HCT116 (cell line): ENCODE measurements around the gene GRB7. TPM values are rescaled to one million over a fixed set of nuclear protein-coding genes. Genes with fewer than 3 reads are reported as not detected.

Experiments
- ATAC-seq: fragments of 200-7000 bp; cut with Tn5 transposase; 2 replicates; pipeline ENCODE4 v1.9.1; 2020; ENCODE audit warnings: mild to moderate bottlenecking, moderate library complexity
- BruUV-seq: library from RNA; stranded (reverse); fragments of 400-500 nt; replicated peaks from 2 replicates; lab custom pipeline; 2021; lab: Mats Ljungman, UMichigan
- CTCF ChIA-PET: fragments of 300-600 bp; sonication (Branson Sonifier 250); formaldehyde crosslinking; loops from one replicate; lab custom pipeline; 2021; ENCODE audit warnings: antibody characterized with exemption; lab: Charles Lee
- POLR2A ChIA-PET: fragments of 300-600, 350-600 bp; sonication (Branson Sonifier 250); formaldehyde crosslinking; loops from one replicate; lab custom pipeline; 2021; ENCODE audit warnings: antibody characterized with exemption; lab: Charles Lee
- RAD21 ChIA-PET, 2 experiments: fragments of 300-600 bp; sonication (Branson Sonifier 250); formaldehyde crosslinking; loops; one replicate each; lab custom pipeline; 2023; ENCODE audit warnings: low total read pairs in 2 of 2; ENCODE audit not compliant: uncharacterized antibody in 2 of 2, unreplicated experiment in 2 of 2, low non-redundant PET in 1 of 2; lab: Charles Lee
- DNase-seq: peaks from one replicate; pipeline ENCODE4 v3.0.0-alpha.2; 2010; ENCODE audit warnings: low read depth, low spot score
- H2AFZ ChIP-seq: fragments of 200-600 bp; shearing (Covaris generic), sonication (generic); 2 replicates; pipeline ENCODE4 v1.6.1; 2017; ENCODE audit warnings: low read depth, mixed run types, mixed read lengths, antibody characterized with exemption, low read length; ENCODE audit not compliant: poor library complexity, severe bottlenecking
- H3K27ac ChIP-seq: 2 replicates; pipeline ENCODE4 v1.5.1; 2012; ENCODE audit warnings: low read depth, low read length
- H3K27me3 ChIP-seq: fragments of 200-600 bp; sonication (generic); 2 replicates; pipeline ENCODE4 v1.6.1; 2016; ENCODE audit warnings: mixed run types, low read length, mixed read lengths; ENCODE audit not compliant: insufficient read depth
- H3K36me3 ChIP-seq, 2 experiments: fragments of 200-500 bp in 1 of 2; fragments of 200-600 bp in 1 of 2; sonication (Bioruptor generic) in 1 of 2; sonication (generic) in 1 of 2; 2 replicates each; pipeline versions ENCODE4 v1.5.1 to v1.6.1; 2014 to 2016; ENCODE audit warnings: low read length in 2 of 2, inconsistent platforms in 1 of 2, mixed read lengths in 1 of 2, mixed run types in 1 of 2; ENCODE audit not compliant: insufficient read depth in 2 of 2, control insufficient read depth in 1 of 2
- H3K4me1 ChIP-seq, 2 experiments: fragments of 200-600 bp in 1 of 2; sonication (generic) in 1 of 2; 2 replicates each; pipeline versions ENCODE4 v1.5.1 to v1.6.1; 2012 to 2017; ENCODE audit warnings: low read length in 2 of 2, inconsistent platforms in 1 of 2, mild to moderate bottlenecking in 1 of 2, mixed read lengths in 1 of 2, mixed run types in 1 of 2, moderate library complexity in 1 of 2; ENCODE audit not compliant: insufficient read depth in 2 of 2, control insufficient read depth in 1 of 2
- H3K4me2 ChIP-seq: fragments of 200-600 bp; sonication (generic); 2 replicates; pipeline ENCODE4 v1.6.1; 2017; ENCODE audit warnings: mixed run types, low read length, mixed read lengths
- H3K4me3 ChIP-seq, 2 experiments: fragments of 200-600 bp in 1 of 2; sonication (generic) in 1 of 2; replicated peaks in 1 of 2; 2 replicates each; pipeline ENCODE4 v1.5.1; 2011 to 2016; ENCODE audit warnings: low read length in 2 of 2, control low read depth in 1 of 2, low read depth in 1 of 2, mild to moderate bottlenecking in 1 of 2, mixed read lengths in 1 of 2, mixed run types in 1 of 2
- H3K79me2 ChIP-seq: fragments of 200-600 bp; sonication (generic); 2 replicates; pipeline ENCODE4 v1.6.1; 2017; ENCODE audit warnings: mild to moderate bottlenecking, mixed run types, low read length, moderate library complexity, mixed read lengths; ENCODE audit not compliant: insufficient read depth
- H3K9ac ChIP-seq: fragments of 200-600 bp; sonication (generic); 2 replicates; pipeline ENCODE4 v1.6.1; 2016; ENCODE audit warnings: low read length, mixed read lengths
- H3K9me2 ChIP-seq: fragments of 200-600 bp; sonication (generic), shearing (Covaris generic); 2 replicates; pipeline ENCODE4 v1.6.1; 2017; ENCODE audit warnings: mixed run types, mild to moderate bottlenecking, moderate library complexity; ENCODE audit not compliant: insufficient read depth
- H3K9me3 ChIP-seq, 2 experiments: fragments of 200-500 bp in 1 of 2; fragments of 200-600 bp in 1 of 2; sonication (Bioruptor generic) in 1 of 2; sonication (generic) in 1 of 2; 2 replicates each; pipeline ENCODE4 v1.6.1; 2014 to 2017; ENCODE audit warnings: low read length in 2 of 2, mixed read lengths in 2 of 2, inconsistent platforms in 1 of 2, low read depth in 1 of 2, mild to moderate bottlenecking in 1 of 2, mixed run types in 1 of 2, moderate library complexity in 1 of 2; ENCODE audit not compliant: control insufficient read depth in 1 of 2, insufficient read depth in 1 of 2
- H4K20me1 ChIP-seq: fragments of 200-600 bp; sonication (generic), shearing (Covaris generic); 2 replicates; pipeline ENCODE4 v1.6.1; 2017; ENCODE audit warnings: mixed run types, mild to moderate bottlenecking, moderate library complexity; ENCODE audit not compliant: insufficient read depth
- CBX3 ChIP-seq: IDR thresholded peaks from 2 replicates; pipeline ENCODE4 v1.6.1; 2012; ENCODE audit warnings: low read depth
- EGR1 ChIP-seq: IDR thresholded peaks from 2 replicates; pipeline ENCODE4 v1.6.1; 2012; ENCODE audit warnings: low read depth
- ELF1 ChIP-seq: IDR thresholded peaks from 2 replicates; pipeline ENCODE4 v1.6.1; 2012; ENCODE audit warnings: low read depth, borderline replicate concordance
- EZH2 ChIP-seq: fragments of 200-600 bp; sonication (generic); IDR thresholded peaks from 2 replicates; pipeline ENCODE4 v1.6.1; 2017; ENCODE audit warnings: antibody characterized with exemption, mixed run types
- EZH2phosphoT487 ChIP-seq: fragments of 200-600 bp; IDR thresholded peaks from 2 replicates; pipeline ENCODE4 v1.6.1; 2018; ENCODE audit warnings: antibody characterized with exemption, borderline replicate concordance
- FOSL1 ChIP-seq: IDR thresholded peaks from 2 replicates; pipeline ENCODE4 v1.6.1; 2012; ENCODE audit warnings: low read depth
- JUND ChIP-seq: IDR thresholded peaks from 2 replicates; pipeline ENCODE4 v1.6.1; 2012
- POLR2A ChIP-seq: IDR thresholded peaks from 2 replicates; pipeline ENCODE4 v1.7.0; 2011; ENCODE audit warnings: borderline replicate concordance; ENCODE audit not compliant: insufficient read depth, insufficient read length; ENCODE audit errors: extremely low read depth
- POLR2AphosphoS5 ChIP-seq: IDR thresholded peaks from 2 replicates; pipeline ENCODE4 v1.6.1; 2011; ENCODE audit warnings: mild to moderate bottlenecking, low read depth, low read length, moderate library complexity
- RAD21 ChIP-seq: IDR thresholded peaks from 2 replicates; pipeline ENCODE4 v1.6.1; 2012; ENCODE audit warnings: low read depth, mild to moderate bottlenecking
- SIN3A ChIP-seq: IDR thresholded peaks from 2 replicates; pipeline ENCODE4 v1.6.1; 2012; ENCODE audit warnings: low read depth
- SP1 ChIP-seq: IDR thresholded peaks from 2 replicates; pipeline ENCODE4 v1.6.1; 2012; ENCODE audit warnings: low read depth
- SRF ChIP-seq: IDR thresholded peaks from 2 replicates; pipeline ENCODE4 v1.6.1; 2012; ENCODE audit warnings: low read depth
- TCF7L2 ChIP-seq: IDR thresholded peaks from 2 replicates; pipeline ENCODE4 v1.7.0; 2011; ENCODE audit warnings: borderline replicate concordance, inconsistent platforms; ENCODE audit not compliant: insufficient read depth, insufficient read length; ENCODE audit errors: extremely low read depth
- ZFX ChIP-seq: fragments of 450-650 bp; IDR thresholded peaks from 2 replicates; pipeline ENCODE4 v1.6.1; 2017
- ZNF274 ChIP-seq: fragments of 200-500 bp; sonication (Bioruptor generic); IDR thresholded peaks from 2 replicates; pipeline ENCODE4 v1.6.1; 2014; ENCODE audit warnings: mild to moderate bottlenecking, low read depth, low read length, inconsistent platforms
- intact Hi-C: fragments of 100-400 bp; cut with micrococcal nuclease; formaldehyde crosslinking; loops from 2 replicates; pipeline ENCODE4 v1.10.0; 2022
- total RNA-seq: library from RNA; stranded (reverse); gene quantifications from one replicate; pipeline ENCODE4 v1.2.1, GENCODE V29; 2021; ENCODE audit not compliant: unreplicated experiment
- TF ChIP-seq, protein P1 (sequence below): IDR thresholded peaks from 2 replicates; pipeline ENCODE4 v1.6.1; 2012
- TF ChIP-seq, protein P2 (sequence below): IDR thresholded peaks from 2 replicates; pipeline ENCODE4 v1.6.1; 2012; ENCODE audit warnings: low read depth
- TF ChIP-seq, protein P3 (sequence below): IDR thresholded peaks from 2 replicates; pipeline ENCODE4 v1.6.1; 2011; ENCODE audit warnings: mild to moderate bottlenecking, low read length, moderate library complexity; ENCODE audit not compliant: insufficient replicate concordance; ENCODE audit errors: extremely low read depth
- TF ChIP-seq, protein P4 (sequence below): IDR thresholded peaks from 2 replicates; pipeline ENCODE4 v1.6.1; 2012

The GRB7 gene
- total RNA-seq, 1 experiment from 2014 or later, result 51.9 TPM

DNA sequence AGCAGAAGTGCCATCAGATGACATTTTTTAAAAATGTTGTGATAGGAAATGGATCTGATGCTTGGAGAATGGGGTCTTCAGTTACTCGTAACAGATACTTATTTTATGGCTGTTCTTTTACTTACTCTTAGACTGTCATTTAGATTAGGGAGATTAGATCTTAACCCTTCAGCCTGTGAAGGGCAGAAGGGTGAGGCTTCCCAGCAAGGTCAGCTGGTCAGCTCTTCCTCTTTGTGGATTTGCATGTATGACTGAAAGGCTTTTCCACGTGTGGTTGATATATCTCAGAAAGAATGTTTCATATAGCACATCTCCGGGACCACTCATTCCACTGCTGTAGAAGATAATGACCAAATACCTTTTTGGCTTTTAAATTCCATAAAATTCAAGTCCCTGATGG, 27.4 kb downstream of the GRB7 start:
- no peak for ATAC-seq
- DNase-seq, result no peak
- ChIA-PET CTCF (no interaction called here), RAD21 (no interaction called here), POLR2A (no interaction called here)
- H3K79me2 ChIP-seq, result no peaks in the 10 kb centered on the region
- H2AFZ ChIP-seq, result no peak overlapping the region
- BruUV-seq, result no TSS peak
- peaks cover 9% of the 10 kb centered on the region for H3K27me3 ChIP-seq
- H3K4me3 ChIP-seq, result no peak overlapping the region
- no peaks in the 10 kb centered on the region for H4K20me1 ChIP-seq
- TF ChIP-seq EZH2, result no peak
- TF ChIP-seq POLR2A, result no peak
- no peak for TF ChIP-seq ZNF274
- TF ChIP-seq, protein P1, sequence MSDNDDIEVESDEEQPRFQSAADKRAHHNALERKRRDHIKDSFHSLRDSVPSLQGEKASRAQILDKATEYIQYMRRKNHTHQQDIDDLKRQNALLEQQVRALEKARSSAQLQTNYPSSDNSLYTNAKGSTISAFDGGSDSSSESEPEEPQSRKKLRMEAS, result no peak
- TF ChIP-seq, protein P2, sequence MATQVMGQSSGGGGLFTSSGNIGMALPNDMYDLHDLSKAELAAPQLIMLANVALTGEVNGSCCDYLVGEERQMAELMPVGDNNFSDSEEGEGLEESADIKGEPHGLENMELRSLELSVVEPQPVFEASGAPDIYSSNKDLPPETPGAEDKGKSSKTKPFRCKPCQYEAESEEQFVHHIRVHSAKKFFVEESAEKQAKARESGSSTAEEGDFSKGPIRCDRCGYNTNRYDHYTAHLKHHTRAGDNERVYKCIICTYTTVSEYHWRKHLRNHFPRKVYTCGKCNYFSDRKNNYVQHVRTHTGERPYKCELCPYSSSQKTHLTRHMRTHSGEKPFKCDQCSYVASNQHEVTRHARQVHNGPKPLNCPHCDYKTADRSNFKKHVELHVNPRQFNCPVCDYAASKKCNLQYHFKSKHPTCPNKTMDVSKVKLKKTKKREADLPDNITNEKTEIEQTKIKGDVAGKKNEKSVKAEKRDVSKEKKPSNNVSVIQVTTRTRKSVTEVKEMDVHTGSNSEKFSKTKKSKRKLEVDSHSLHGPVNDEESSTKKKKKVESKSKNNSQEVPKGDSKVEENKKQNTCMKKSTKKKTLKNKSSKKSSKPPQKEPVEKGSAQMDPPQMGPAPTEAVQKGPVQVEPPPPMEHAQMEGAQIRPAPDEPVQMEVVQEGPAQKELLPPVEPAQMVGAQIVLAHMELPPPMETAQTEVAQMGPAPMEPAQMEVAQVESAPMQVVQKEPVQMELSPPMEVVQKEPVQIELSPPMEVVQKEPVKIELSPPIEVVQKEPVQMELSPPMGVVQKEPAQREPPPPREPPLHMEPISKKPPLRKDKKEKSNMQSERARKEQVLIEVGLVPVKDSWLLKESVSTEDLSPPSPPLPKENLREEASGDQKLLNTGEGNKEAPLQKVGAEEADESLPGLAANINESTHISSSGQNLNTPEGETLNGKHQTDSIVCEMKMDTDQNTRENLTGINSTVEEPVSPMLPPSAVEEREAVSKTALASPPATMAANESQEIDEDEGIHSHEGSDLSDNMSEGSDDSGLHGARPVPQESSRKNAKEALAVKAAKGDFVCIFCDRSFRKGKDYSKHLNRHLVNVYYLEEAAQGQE, result no peak
- no peak for TF ChIP-seq SRF
- no peak for TF ChIP-seq ZFX
- TF ChIP-seq CBX3, result no peak
- TF ChIP-seq, protein P3, sequence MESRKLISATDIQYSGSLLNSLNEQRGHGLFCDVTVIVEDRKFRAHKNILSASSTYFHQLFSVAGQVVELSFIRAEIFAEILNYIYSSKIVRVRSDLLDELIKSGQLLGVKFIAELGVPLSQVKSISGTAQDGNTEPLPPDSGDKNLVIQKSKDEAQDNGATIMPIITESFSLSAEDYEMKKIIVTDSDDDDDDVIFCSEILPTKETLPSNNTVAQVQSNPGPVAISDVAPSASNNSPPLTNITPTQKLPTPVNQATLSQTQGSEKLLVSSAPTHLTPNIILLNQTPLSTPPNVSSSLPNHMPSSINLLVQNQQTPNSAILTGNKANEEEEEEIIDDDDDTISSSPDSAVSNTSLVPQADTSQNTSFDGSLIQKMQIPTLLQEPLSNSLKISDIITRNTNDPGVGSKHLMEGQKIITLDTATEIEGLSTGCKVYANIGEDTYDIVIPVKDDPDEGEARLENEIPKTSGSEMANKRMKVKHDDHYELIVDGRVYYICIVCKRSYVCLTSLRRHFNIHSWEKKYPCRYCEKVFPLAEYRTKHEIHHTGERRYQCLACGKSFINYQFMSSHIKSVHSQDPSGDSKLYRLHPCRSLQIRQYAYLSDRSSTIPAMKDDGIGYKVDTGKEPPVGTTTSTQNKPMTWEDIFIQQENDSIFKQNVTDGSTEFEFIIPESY, result no peak
- TF ChIP-seq SP1, result no peak
- no peak for TF ChIP-seq FOSL1
- TF ChIP-seq SIN3A, result no peak
- TF ChIP-seq, protein P4, sequence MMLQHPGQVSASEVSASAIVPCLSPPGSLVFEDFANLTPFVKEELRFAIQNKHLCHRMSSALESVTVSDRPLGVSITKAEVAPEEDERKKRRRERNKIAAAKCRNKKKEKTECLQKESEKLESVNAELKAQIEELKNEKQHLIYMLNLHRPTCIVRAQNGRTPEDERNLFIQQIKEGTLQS, result no peak
- TF ChIP-seq ELF1, result no peak
- no peak for TF ChIP-seq EGR1
- TF ChIP-seq EZH2phosphoT487, result no peak
- no peak for TF ChIP-seq TCF7L2
- TF ChIP-seq JUND, result no peak
- no peak for TF ChIP-seq RAD21
- TF ChIP-seq POLR2AphosphoS5, result no peak
- intact Hi-C loops, result no loop called here
- H3K4me2 ChIP-seq, result no peak overlapping the region
- no peaks in the 10 kb centered on the region for H3K9me2 ChIP-seq
- no peaks in the 10 kb centered on the region for H3K36me3 ChIP-seq
- H3K9me3 ChIP-seq, result no peaks in the 10 kb centered on the region
- no peak overlapping the region for H3K27ac ChIP-seq
- H3K9ac ChIP-seq, result no peak overlapping the region
- peaks cover 7 to 13% of the 10 kb centered on the region in 2 experiments for H3K4me1 ChIP-seq
